ENCODE data around the gene RASA3.

DNA sequence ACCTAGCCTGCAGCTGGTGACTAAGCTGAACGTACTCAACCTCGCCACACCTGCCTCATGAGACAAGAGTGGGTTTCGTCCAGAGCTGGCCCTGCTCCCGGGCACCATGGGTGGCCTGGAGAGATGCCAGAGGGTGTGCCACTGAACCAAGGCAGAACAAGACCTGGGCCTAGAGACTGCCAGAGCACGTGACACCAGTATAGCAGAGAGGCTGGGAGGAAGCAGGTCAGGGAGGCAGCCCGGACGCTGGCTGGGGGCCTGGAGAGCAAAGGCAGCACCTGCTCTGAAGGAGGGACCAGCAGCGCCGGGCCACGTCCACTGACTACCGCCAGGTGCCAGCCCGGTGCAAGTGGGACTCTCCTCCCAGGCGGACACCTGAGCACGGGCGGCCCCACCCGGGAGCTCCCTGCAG, 151.2 kb downstream of the RASA3 start:
- TF ChIP-seq POLR2A (IDR thresholded peaks at IDR 0.05), result peak; percentile 29
- TF ChIP-seq, protein P1, sequence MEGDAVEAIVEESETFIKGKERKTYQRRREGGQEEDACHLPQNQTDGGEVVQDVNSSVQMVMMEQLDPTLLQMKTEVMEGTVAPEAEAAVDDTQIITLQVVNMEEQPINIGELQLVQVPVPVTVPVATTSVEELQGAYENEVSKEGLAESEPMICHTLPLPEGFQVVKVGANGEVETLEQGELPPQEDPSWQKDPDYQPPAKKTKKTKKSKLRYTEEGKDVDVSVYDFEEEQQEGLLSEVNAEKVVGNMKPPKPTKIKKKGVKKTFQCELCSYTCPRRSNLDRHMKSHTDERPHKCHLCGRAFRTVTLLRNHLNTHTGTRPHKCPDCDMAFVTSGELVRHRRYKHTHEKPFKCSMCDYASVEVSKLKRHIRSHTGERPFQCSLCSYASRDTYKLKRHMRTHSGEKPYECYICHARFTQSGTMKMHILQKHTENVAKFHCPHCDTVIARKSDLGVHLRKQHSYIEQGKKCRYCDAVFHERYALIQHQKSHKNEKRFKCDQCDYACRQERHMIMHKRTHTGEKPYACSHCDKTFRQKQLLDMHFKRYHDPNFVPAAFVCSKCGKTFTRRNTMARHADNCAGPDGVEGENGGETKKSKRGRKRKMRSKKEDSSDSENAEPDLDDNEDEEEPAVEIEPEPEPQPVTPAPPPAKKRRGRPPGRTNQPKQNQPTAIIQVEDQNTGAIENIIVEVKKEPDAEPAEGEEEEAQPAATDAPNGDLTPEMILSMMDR (IDR thresholded peaks at IDR 0.05), result peak in 2 of 4 experiments; percentile 30 to 51
